ENCODE results near the gene ACY1.

The ACY1 gene

GRCh38 chr3:52005571-52005986, 22.2 kb downstream of the ACY1 start:
- DNase-seq (ENCODE audit: low read depth): no peak
- no peak overlapping the region for H3K4me3 ChIP-seq (ENCODE audit: control insufficient read depth, low read depth, low read length)
- no peak for TF ChIP-seq CTCF (IDR thresholded peaks at IDR 0.05; ENCODE audit: control insufficient read depth, insufficient read depth, low read depth, low read length, missing control alignments)

- DNase-seq (ENCODE audit: low read depth): no peak
- TF ChIP-seq CTCF (IDR thresholded peaks at IDR 0.05; ENCODE audit: control insufficient read depth, insufficient read depth, low read depth, low read length, missing control alignments): no peak
- H3K4me3 ChIP-seq (ENCODE audit: control insufficient read depth, low read depth, low read length): no peak overlapping the region
These were observed 22.9 kb downstream of the ACY1 start for GRCh38 chr3:52006017-52006819.

- H3K4me3 ChIP-seq (ENCODE audit: control insufficient read depth, low read depth, low read length): no peak overlapping the region
- TF ChIP-seq CTCF (IDR thresholded peaks at IDR 0.05; ENCODE audit: control insufficient read depth, insufficient read depth, low read depth, low read length, missing control alignments): no peak
These were observed 23.4 kb downstream of the ACY1 start for GRCh38 chr3:52006820-52007133.

GRCh38 chr3:52007291-52007690, 24.0 kb downstream of the ACY1 start:
- DNase-seq (ENCODE audit: low read depth): no peak
- no peak overlapping the region for H3K4me3 ChIP-seq (ENCODE audit: control insufficient read depth, low read depth, low read length)
- no peak for TF ChIP-seq CTCF (IDR thresholded peaks at IDR 0.05; ENCODE audit: control insufficient read depth, insufficient read depth, low read depth, low read length, missing control alignments)

More at GRCh38 chr3:52006820-52007133, 23.4 kb downstream of the ACY1 start:
- DNase-seq (ENCODE audit: low read depth): no peak

- TF ChIP-seq CTCF (IDR thresholded peaks at IDR 0.05; ENCODE audit: control insufficient read depth, insufficient read depth, low read depth, low read length, missing control alignments): no peak
- no peak overlapping the region for H3K4me3 ChIP-seq (ENCODE audit: control insufficient read depth, low read depth, low read length)
- no peak for DNase-seq (ENCODE audit: low read depth)
These were observed 27.1 kb downstream of the ACY1 start for GRCh38 chr3:52010431-52010830.

GRCh38 chr3:52012699-52013098, 29.4 kb downstream of the ACY1 start:
- TF ChIP-seq CTCF (IDR thresholded peaks at IDR 0.05; ENCODE audit: control insufficient read depth, insufficient read depth, low read depth, low read length, missing control alignments): no peak
- no peak for DNase-seq (ENCODE audit: low read depth)
- H3K4me3 ChIP-seq (ENCODE audit: control insufficient read depth, low read depth, low read length): no peak overlapping the region
